Epithelial cell of esophagus (primary cell): ENCODE data around the gene MAPKAPK3.

Experiments used
- DNase-seq: peaks from one replicate; pipeline ENCODE4 v3.0.0; 2010; ENCODE audit warnings: low read depth
- H3K4me3 ChIP-seq: 2 replicates; pipeline ENCODE4 v1.5.1; 2011; ENCODE audit warnings: mild to moderate bottlenecking, low read length, control low read depth
- CTCF ChIP-seq: IDR thresholded peaks from 2 replicates; pipeline ENCODE4 v1.5.1; 2011; ENCODE audit warnings: low read depth, mild to moderate bottlenecking, low read length, control low read depth, inconsistent platforms; ENCODE audit not compliant: insufficient read depth; ENCODE audit errors: missing control alignments

Gene MAPKAPK3

GRCh38 chr3:50599716-50600118 is 17.2 kb upstream of the MAPKAPK3 start:
- DNase-seq = no peak
- TF ChIP-seq CTCF = no peak
- H3K4me3 ChIP-seq = no peak overlapping the region

- no peak for DNase-seq
- no peak overlapping the region for H3K4me3 ChIP-seq
- no peak for TF ChIP-seq CTCF
These were observed 16.7 kb upstream of the MAPKAPK3 start for GRCh38 chr3:50600141-50600753.

GRCh38 chr3:50600841-50601591 is 15.9 kb upstream of the MAPKAPK3 start:
- no peak overlapping the region for H3K4me3 ChIP-seq
- peak; percentile 96 for DNase-seq
- TF ChIP-seq CTCF = no peak

- H3K4me3 ChIP-seq = peak overlapping the region; percentile 3
- peak; percentile 90 for DNase-seq
- TF ChIP-seq CTCF = no peak
These were observed 14.3 kb upstream of the MAPKAPK3 start for GRCh38 chr3:50602595-50603191.

- DNase-seq = no peak
- no peak for TF ChIP-seq CTCF
- H3K4me3 ChIP-seq = no peak overlapping the region
These were observed 13.5 kb upstream of the MAPKAPK3 start for GRCh38 chr3:50603261-50604109.

- no peak overlapping the region for H3K4me3 ChIP-seq
- DNase-seq = no peak
- TF ChIP-seq CTCF = no peak
These were observed 12.8 kb upstream of the MAPKAPK3 start for GRCh38 chr3:50604110-50604621.
